DND-41 (cell line): ENCODE measurements around the gene PHIP.

ENCODE experiments used
- ATAC-seq: fragments of 200-7000 bp; cut with Tn5 transposase; 3 replicates; pipeline ENCODE4 v1.9.1; 2021; ENCODE audit warnings: low read depth; ENCODE audit not compliant: insufficient read depth
- DNase-seq: peaks from one replicate; pipeline ENCODE4 v3.0.0-alpha.2; 2020
- H2AFZ ChIP-seq: 2 replicates; pipeline ENCODE4 v1.6.0; 2012; ENCODE audit warnings: low read depth, low read length
- H3K27ac ChIP-seq: 2 replicates; pipeline ENCODE4 v1.5.1; 2012; ENCODE audit warnings: low read length, inconsistent platforms
- H3K27me3 ChIP-seq: fragments of 200-600 bp; sonication (generic); 2 replicates; pipeline ENCODE4 v1.6.0; 2012; ENCODE audit warnings: low read length, mild to moderate bottlenecking, inconsistent platforms; ENCODE audit not compliant: insufficient read depth, poor library complexity
- H3K36me3 ChIP-seq: 2 replicates; pipeline ENCODE4 v1.5.1; 2012; ENCODE audit warnings: low read length, inconsistent platforms; ENCODE audit not compliant: insufficient read depth
- H3K4me1 ChIP-seq: 2 replicates; pipeline ENCODE4 v1.5.1; 2012; ENCODE audit warnings: mild to moderate bottlenecking, low read length; ENCODE audit not compliant: insufficient read depth
- H3K4me2 ChIP-seq: 2 replicates; pipeline ENCODE4 v1.6.0; 2012; ENCODE audit warnings: mild to moderate bottlenecking, moderate library complexity, low read length, inconsistent platforms; ENCODE audit not compliant: insufficient read depth
- H3K4me3 ChIP-seq, 2 experiments: fragments of 200-600 bp in 1 of 2; shearing (Covaris generic) in 1 of 2; 2 replicates each; pipeline ENCODE4 v1.5.1; 2012 to 2016; ENCODE audit warnings: inconsistent platforms in 2 of 2, low read length in 2 of 2, mild to moderate bottlenecking in 2 of 2, low read depth in 1 of 2, moderate library complexity in 1 of 2
- H3K79me2 ChIP-seq: 2 replicates; pipeline ENCODE4 v1.6.0; 2012; ENCODE audit warnings: low read length, inconsistent platforms; ENCODE audit not compliant: insufficient read depth
- H3K9ac ChIP-seq: 2 replicates; pipeline ENCODE4 v1.6.0; 2012; ENCODE audit warnings: low read depth, mild to moderate bottlenecking, inconsistent platforms, low read length, moderate library complexity
- H3K9me3 ChIP-seq: 2 replicates; pipeline ENCODE4 v1.5.1; 2012; ENCODE audit warnings: low read length, moderate library complexity, mild to moderate bottlenecking, inconsistent platforms; ENCODE audit not compliant: insufficient read depth, severe bottlenecking
- H4K20me1 ChIP-seq: 2 replicates; pipeline ENCODE4 v1.6.0; 2012; ENCODE audit warnings: low read length; ENCODE audit not compliant: insufficient read depth
- EZH2 ChIP-seq: IDR thresholded peaks from 3 replicates; pipeline ENCODE4 v1.6.1; 2012; ENCODE audit warnings: borderline replicate concordance, low read depth, mild to moderate bottlenecking, moderate library complexity, low read length, inconsistent platforms; ENCODE audit not compliant: severe bottlenecking
- TF ChIP-seq, protein P1 (sequence below): IDR thresholded peaks from 2 replicates; pipeline ENCODE4 v1.5.1; 2012; ENCODE audit warnings: borderline replicate concordance, low read length, moderate library complexity, mild to moderate bottlenecking; ENCODE audit not compliant: poor library complexity, severe bottlenecking; ENCODE audit errors: extremely low read depth

Gene PHIP

DNA sequence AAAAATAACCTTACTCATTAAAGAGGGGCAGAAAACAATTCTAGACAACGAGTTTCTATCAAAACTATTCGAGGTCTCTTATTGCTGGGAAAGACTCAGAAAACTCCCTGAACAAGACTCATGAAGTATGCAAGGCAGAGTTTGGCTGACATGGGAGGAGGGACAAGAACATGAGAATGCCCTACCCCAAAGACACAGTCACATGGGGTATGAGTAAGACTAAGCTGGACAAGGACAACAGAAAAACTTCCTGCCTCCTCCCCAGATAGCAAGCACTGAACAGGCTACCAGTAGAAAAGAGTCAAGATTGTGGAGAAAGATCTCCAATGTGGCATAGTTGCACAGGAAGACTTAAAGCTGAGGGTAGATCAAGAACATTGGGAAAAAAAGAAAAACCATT, 39.7 kb upstream of the PHIP start:
- no peak for DNase-seq
- TF ChIP-seq, protein P1, sequence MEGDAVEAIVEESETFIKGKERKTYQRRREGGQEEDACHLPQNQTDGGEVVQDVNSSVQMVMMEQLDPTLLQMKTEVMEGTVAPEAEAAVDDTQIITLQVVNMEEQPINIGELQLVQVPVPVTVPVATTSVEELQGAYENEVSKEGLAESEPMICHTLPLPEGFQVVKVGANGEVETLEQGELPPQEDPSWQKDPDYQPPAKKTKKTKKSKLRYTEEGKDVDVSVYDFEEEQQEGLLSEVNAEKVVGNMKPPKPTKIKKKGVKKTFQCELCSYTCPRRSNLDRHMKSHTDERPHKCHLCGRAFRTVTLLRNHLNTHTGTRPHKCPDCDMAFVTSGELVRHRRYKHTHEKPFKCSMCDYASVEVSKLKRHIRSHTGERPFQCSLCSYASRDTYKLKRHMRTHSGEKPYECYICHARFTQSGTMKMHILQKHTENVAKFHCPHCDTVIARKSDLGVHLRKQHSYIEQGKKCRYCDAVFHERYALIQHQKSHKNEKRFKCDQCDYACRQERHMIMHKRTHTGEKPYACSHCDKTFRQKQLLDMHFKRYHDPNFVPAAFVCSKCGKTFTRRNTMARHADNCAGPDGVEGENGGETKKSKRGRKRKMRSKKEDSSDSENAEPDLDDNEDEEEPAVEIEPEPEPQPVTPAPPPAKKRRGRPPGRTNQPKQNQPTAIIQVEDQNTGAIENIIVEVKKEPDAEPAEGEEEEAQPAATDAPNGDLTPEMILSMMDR = no peak
- TF ChIP-seq EZH2 = no peak
- H3K9me3 ChIP-seq = no peaks in the 10 kb centered on the region
- no peaks in the 10 kb centered on the region for H4K20me1 ChIP-seq
- no peak for ATAC-seq
- no peak overlapping the region for H3K4me3 ChIP-seq
- no peak overlapping the region for H2AFZ ChIP-seq
- H3K4me2 ChIP-seq = no peak overlapping the region
- no peaks in the 10 kb centered on the region for H3K36me3 ChIP-seq
- no peaks in the 10 kb centered on the region for H3K4me1 ChIP-seq
- H3K79me2 ChIP-seq = no peaks in the 10 kb centered on the region
- H3K9ac ChIP-seq = no peak overlapping the region
- no peaks in the 10 kb centered on the region for H3K27me3 ChIP-seq
- no peak overlapping the region for H3K27ac ChIP-seq

DNA sequence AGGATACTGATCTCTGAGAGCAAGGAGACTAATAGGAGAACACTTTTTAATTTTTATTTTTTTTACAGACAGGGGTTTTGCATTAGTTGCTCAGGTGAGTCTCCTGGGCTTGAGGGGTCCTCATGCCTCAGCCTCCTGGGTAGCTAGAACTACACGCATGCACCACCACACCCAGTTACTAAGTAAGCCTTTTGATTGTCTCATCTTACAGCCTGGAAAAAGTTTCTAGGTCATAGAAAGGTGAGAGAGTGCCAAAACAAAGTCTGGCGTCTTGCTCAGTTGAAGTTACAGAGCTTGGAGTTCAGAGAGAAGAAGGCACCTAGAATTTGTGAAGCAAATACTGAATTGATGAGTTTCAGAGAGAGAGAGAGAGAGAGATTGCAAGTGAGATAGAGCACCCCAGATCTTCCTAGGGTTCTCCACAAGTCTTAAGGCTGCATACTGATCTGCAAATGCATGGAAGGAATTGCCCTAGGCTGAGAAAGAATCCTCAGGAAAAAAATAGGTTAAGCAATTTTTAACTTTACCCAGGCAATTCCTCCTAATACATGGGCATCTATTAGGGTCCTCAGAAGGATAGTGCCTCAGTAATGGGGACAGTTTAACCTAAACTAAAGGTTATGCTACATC, 37.6 kb upstream of the PHIP start:
- H3K27ac ChIP-seq = no peak overlapping the region
- no peak overlapping the region for H2AFZ ChIP-seq
- H3K9me3 ChIP-seq = no peaks in the 10 kb centered on the region
- no peaks in the 10 kb centered on the region for H3K4me1 ChIP-seq
- no peak overlapping the region for H3K9ac ChIP-seq
- H4K20me1 ChIP-seq = no peaks in the 10 kb centered on the region
- TF ChIP-seq, protein P1 = no peak
- no peak for TF ChIP-seq EZH2
- DNase-seq = no peak
- H3K4me3 ChIP-seq = no peak overlapping the region
- no peak for ATAC-seq
- no peak overlapping the region for H3K4me2 ChIP-seq
- no peaks in the 10 kb centered on the region for H3K79me2 ChIP-seq
- H3K36me3 ChIP-seq = no peaks in the 10 kb centered on the region
- no peaks in the 10 kb centered on the region for H3K27me3 ChIP-seq

DNA sequence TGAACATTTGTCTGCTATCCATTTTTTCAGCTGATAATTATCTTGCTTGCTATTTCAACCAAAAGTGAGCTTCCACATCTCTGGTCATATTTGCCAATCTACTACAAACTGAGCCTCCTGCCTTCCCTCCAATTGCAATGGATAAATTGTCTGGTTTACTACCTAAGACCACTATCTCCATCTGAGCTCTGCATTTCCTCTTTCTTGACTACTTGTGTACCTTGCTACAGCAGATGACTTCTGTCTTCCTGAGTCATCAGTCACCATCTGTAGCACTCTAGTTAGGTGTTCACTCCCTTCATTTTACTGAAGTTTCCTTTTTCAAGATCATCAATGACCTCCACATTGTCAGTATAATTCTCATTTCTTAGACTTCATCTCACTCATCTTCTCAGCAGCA, 33.5 kb upstream of the PHIP start:
- Histone ChIP-seq H3K9me3 (no peaks in the 10 kb centered on the region), H2AFZ (no peak overlapping the region), H3K4me2 (no peak overlapping the region), H3K79me2 (no peaks in the 10 kb centered on the region), H3K4me1 (no peaks in the 10 kb centered on the region), H3K4me3 (no peak overlapping the region), H3K27me3 (peaks cover 1% of the 10 kb centered on the region), H3K9ac (no peak overlapping the region), H3K36me3 (no peaks in the 10 kb centered on the region), H4K20me1 (no peaks in the 10 kb centered on the region), H3K27ac (no peak overlapping the region)
- TF ChIP-seq, protein P1 = no peak
- no peak for TF ChIP-seq EZH2
- ATAC-seq (no peak), DNase-seq (no peak)
